Activated CD8-positive, alpha-beta memory T cell treated with anti-CD3 and anti-CD28 coated beads for 4 hours (primary cell): ENCODE measurements around the gene SMARCD2.
"Not testable (repeated sequence)": the region's sequence is repeated elsewhere in the genome, so short reads cannot be mapped to it uniquely, and the experiment has no call there.

Experiments used
- DNase-seq, 2 donors: peaks; one replicate each; pipeline ENCODE4 v3.0.0-alpha.2; 2020; ENCODE audit warnings: low read depth in 2 of 2

The SMARCD2 gene

GRCh38 chr17:63850401-63850800 lies 7.9 kb upstream of the SMARCD2 start:
- DNase-seq, result no peak

DNA sequence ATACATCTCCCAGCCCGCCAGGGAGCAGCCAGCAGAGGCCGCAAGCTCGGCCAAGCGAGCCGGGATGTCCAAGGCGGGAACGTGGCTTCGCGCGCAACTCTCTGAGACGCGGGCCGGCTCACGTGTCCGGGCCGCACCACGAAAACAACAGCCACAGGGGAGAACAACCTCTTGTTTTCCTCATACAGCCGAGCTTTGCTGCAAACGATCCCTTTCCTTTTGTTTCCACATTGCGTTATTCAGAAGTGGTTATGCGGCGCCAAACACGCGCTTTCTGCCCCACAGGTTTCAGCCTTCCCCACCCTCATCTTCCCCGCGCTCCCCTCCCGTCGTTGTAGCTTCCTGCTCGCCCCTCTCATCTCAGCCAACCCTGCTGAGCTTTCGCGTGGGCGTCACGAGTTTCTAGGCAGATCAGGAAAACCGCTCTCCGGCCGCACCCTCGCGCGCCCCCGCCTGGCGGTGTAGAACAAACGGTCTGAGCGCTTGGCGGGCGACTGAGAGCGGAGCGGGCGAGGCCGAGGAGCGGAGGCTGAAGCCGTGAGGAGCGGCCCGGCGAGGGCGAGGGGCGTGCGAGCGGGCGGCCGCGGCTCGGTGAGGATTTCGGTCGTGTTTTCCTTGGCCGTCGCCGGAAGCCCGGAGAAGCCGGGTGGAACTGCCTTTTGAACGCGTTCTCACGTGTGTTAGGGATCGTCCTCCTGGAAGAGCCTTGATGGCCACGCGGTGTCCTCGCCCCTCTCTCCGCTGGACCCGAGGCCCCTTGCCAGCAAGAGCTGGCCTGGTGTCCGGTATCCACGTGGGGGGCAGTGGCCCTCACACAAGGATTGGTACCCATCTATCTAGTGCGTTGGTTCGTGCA lies 6.6 kb upstream of the SMARCD2 start:
- peak; percentile 90 to 93 for DNase-seq

DNA sequence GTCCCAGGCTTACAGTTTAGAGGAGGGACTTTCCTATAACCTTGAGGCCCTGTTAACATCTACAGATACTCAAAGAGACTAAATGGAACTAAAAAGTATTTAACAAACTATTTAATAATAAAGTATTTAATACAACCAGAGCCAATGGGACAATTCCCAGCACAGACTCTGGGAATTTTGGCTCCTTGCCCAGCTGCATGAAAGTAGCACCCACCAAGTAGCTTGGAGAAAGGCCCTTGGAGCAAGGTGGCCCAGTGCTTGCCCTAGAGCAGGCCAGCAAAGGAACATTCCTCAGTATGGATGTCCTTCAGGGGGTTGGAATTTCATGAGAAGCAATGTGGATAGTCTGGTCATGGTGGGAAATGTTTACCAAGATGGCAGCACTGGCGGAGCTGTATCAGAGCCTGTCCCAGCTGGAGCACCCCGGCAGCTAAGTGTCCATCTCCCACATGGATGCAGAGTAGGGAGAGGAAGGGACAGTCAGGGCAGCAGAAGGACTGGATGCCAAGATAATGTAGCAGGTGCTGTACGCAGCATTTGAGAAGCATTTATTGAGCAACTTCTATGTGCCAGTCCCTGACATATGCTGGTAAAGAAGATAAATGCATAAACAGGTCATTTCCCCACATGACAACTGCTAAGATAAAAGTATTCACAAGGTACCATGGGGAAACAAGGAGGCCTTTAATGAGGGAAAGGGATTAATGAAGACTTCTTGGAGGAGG lies 5.2 kb upstream of the SMARCD2 start:
- no peak for DNase-seq

DNA sequence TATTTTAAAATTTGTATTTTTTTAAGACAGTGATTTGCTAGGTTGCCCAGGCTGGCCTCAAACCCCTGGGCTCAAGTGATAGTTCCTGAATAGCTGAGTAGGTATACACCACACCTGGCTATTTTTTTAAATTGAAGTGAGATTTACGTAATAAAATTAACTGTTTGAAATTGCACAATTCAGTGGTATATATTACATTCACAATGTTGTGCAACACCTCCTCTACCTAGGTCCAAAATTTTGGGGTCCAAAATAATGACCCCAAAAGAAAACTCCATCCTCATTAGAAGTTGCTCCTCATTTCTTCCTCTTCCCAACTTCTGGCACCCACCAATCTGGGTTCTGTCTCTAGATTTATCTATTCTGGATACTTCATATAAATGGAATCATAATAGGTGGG lies 3.0 kb upstream of the SMARCD2 start:
- no peak for DNase-seq

- no peak for DNase-seq
Measured at GRCh38 chr17:63843910-63844677, 1.6 kb upstream of the SMARCD2 start.

GRCh38 chr17:63843387-63843888 lies 953 bp upstream of the SMARCD2 start:
- not testable (repeated sequence) for DNase-seq

- no peak for DNase-seq
Measured at GRCh38 chr17:63842173-63842539, 329 bp downstream of the SMARCD2 start.

DNA sequence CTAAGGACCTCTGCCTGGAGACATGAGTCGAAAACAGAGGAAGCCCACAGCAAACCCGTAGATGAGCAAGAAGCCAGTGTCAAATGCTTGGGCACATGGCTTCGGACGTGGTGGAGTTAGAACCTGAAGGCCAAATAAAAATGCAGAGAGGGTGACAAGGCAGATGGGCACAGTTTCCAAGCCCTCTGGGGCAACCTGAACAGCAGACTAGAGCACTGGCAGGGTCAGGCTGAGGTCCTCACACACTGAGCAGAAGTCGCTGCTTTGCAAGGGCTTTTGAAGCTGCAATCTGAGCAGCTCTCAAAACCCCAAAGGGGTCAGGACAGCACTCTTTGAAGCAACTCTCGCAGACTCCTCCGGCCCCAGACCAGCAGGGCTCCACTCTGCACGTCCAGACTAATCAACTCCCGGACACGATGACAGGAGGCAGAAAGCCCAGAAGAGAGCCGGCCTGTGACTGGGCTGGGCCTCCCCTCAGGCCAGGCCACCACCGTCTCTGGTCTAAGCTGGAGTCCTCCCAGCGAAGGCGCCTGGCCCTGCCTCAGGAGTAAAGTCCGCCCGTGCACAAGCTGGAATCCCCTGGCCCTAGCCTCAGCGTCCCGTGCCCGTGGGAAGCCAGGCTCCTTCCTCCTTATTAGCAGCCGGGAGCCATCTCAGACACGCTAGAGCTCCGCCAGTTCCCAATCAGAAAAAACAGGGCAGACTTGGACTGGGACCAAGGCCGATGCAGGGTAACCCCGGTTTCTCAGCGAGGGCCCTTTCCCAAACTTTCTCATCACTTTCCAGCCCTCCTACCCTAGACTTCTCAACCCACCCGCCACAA lies 924 bp downstream of the SMARCD2 start:
- DNase-seq, result no peak

DNA sequence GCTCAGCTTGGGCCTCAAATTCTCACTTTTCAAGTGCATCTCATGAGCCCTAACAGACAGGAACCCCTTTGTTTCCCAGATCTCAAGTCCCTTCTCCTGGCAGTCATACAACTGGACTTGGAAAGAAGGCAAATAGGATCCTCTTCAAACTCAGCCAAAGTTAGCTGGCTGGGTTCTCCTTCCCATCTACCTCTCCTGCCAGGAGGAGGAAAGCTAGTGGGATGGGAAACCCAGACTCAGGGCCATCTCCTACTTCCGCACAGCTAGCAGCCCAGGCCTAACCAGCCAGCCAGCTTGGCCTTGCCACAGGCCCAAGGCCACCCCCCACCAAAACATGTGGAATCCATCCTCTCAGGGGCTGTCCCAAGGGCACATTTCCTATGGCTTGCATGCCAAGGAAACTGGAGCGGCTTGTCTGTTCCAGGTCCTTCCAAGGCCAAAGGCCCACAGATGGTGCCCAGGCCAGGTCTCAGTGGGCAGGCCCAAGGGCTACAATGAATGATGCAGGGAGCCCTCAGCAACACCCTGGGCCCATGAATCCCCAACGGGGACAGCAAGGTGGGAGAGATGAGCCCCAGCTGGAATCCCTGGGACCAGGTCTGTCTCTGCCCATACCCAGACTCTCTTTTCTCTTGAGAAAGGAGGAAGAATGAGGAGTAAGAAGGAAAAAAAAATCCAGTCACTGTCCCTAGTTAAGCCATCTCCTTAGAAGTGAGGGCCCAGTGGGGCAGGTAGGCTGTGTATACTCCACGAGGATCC lies 1.7 kb downstream of the SMARCD2 start:
- no peak for DNase-seq

DNA sequence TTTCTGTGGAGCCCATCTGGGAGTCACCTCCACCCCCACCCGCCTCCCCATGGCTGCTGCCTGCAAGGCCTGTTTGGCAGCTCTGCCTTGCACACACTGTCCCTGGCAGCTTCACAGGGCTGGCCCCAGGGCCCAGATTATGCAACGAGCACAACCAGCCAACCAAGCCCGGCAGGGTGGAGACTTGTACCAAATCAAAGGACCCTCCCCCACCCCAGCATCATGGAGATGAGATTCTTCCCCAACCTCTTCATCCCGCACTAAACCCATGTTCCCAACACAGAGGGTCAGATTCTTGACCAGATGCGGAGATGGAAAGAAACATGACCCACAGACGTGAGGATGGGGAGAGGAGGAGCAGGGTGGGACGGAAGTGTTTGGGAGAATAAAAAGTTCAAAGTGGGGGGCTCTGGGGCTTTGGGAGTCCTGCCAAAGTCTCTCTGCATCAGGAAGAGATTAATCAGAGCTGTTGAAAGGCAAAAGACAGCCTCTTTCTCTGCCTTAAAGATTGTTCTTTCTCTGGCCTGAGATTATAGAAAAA lies 3.8 kb downstream of the SMARCD2 start:
- no peak for DNase-seq

GRCh38 chr17:63837962-63838600 lies 4.4 kb downstream of the SMARCD2 start:
- no peak for DNase-seq

GRCh38 chr17:63837480-63837879 lies 5.0 kb downstream of the SMARCD2 start:
- no peak for DNase-seq

DNA sequence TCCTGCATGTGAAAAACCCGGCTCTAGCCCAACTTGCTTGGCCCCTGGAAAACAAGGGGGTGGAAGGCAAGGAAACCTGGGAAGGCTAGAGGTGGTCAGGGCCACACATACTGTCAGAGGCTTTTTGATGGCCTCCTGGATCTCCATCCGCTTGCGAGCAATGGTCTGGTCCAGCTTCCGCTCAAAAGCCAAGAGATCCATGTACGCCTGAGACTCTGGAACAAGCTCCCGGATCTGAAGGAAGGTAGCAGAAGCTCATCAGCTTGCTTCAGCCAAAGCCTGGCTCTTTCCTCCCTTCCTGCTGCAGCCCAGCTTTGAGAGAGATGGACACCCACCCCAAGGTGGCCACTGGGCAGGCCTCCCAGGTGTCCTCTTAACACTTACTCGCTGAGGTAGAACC lies 5.7 kb downstream of the SMARCD2 start:
- DNase-seq, result no peak

GRCh38 chr17:63835167-63835720 lies 7.2 kb downstream of the SMARCD2 start:
- no peak for DNase-seq

- DNase-seq, result no peak
Measured at GRCh38 chr17:63834431-63835166, 7.9 kb downstream of the SMARCD2 start.

GRCh38 chr17:63833741-63834373 lies 8.6 kb downstream of the SMARCD2 start:
- no peak for DNase-seq

DNA sequence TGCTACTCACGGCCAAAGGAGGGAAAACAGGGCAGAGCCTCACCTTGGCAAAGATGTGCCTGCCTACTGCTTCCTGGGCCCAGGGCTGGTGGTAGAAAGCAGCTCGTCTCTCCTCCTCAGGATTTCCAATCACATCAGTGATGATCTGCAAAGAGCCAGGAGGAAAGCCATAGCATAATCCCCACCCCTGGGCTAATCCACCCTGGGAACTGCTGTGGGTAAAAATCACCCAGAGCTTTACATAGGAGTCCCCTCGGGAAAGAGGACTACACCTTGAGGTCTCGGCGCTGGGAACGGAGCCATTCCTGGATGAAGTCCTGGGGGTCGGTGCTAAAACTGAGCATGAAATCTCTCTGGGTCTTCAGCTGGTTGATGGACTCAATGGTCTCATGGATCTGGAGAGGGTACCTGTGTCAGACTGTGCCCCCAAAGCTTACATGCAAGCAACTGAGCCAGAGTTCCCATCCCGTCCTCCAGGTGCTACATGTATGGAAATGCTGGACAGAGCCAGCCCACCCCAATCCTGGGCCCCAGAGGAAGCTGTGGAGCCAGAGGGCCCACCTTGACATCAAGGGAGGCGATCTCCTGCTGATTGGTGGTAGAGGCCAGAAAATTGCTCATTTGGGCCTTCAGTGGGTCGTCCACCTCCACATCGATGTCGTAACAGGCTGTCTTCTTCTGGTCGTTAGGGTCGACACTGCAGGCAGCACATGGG lies 9.3 kb downstream of the SMARCD2 start:
- no peak for DNase-seq

DNA sequence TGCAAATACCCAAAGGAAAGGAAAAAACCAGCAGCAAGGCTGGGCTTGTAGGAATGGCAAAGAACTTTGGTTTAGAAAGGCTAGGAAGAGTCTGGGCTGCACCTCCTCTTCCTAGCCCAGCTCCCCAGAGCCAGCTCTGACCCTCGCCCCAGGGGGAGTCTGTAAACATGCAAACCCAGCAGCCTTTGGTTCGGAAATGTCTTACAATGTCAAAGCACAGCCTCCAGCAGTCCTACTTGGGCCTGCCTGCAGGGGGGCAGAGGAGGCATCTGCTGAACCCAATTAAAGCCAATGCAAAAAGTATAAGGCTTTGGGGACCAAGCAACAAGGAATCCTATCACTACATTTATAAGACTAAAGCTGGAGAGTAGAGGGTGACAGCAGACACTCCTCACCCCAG lies 10.0 kb downstream of the SMARCD2 start:
- no peak for DNase-seq
